BLaER1 (cell line): ENCODE measurements around the gene DNAJB11.

Experiments
- H3K27ac ChIP-seq: shearing (Covaris generic); formaldehyde crosslinking; 2 replicates; pipeline ENCODE4 v1.8.1; 2022
- H3K27me3 ChIP-seq: shearing (Covaris generic); formaldehyde crosslinking; 2 replicates; pipeline ENCODE4 v1.8.1; 2022
- H3K36me3 ChIP-seq: shearing (Covaris generic); formaldehyde crosslinking; 2 replicates; pipeline ENCODE4 v1.8.1; 2022
- H3K4me1 ChIP-seq: shearing (Covaris generic); formaldehyde crosslinking; 2 replicates; pipeline ENCODE4 v1.8.1; 2022
- H3K4me2 ChIP-seq: shearing (Covaris generic); formaldehyde crosslinking; 2 replicates; pipeline ENCODE4 v1.8.1; 2022
- H3K4me3 ChIP-seq: shearing (Covaris generic); formaldehyde crosslinking; 2 replicates; pipeline ENCODE4 v1.8.1; 2022
- H3K9ac ChIP-seq: shearing (Covaris generic); formaldehyde crosslinking; 2 replicates; pipeline ENCODE4 v1.8.1; 2022
- H3K9me3 ChIP-seq: shearing (Covaris generic); formaldehyde crosslinking; 2 replicates; pipeline ENCODE4 v1.8.1; 2022
- H4K20me1 ChIP-seq: shearing (Covaris generic); formaldehyde crosslinking; 2 replicates; pipeline ENCODE4 v1.8.1; 2022
- Cebpa-rat ChIP-seq: shearing (Covaris generic); IDR thresholded peaks from 2 replicates; pipeline ENCODE4 v1.8.1; 2022

Gene DNAJB11

GRCh38 chr3:186570096-186570940 is at the start of gene DNAJB11:
Gene DNAJB11 (plus strand): TSS chr3:186570720. CDS start chr3:186570898, 178 bp downstream.
- Histone ChIP-seq H3K4me2 (peak within 1 kb of the TSS; percentile 96), H3K27me3 (no peaks in the 10 kb centered on the region), H4K20me1 (peaks cover 5% of the 10 kb centered on the region; the same call in 1 of the 2 replicates), H3K36me3 (peaks cover 34% of the 10 kb centered on the region), H3K27ac (peak within 1 kb of the TSS; percentile 92), H3K4me3 (peak within 1 kb of the TSS; percentile 89), H3K9ac (peak within 1 kb of the TSS; percentile 92), H3K9me3 (no peaks in the 10 kb centered on the region), H3K4me1 (peaks cover 44% of the 10 kb centered on the region)
- no peak; the same call in 1 of the 2 replicates for TF ChIP-seq Cebpa-rat

- no peak overlapping the region for H3K9ac ChIP-seq
- H4K20me1 ChIP-seq, result no peaks in the 10 kb centered on the region
- no peak overlapping the region for H3K4me3 ChIP-seq
- peak overlapping the region; percentile 49 for H3K4me2 ChIP-seq
- no peaks in the 10 kb centered on the region for H3K36me3 ChIP-seq
- H3K27ac ChIP-seq, result no peak overlapping the region
- H3K4me1 ChIP-seq, result peaks cover 54% of the 10 kb centered on the region
- no peak for TF ChIP-seq Cebpa-rat
- H3K27me3 ChIP-seq, result no peaks in the 10 kb centered on the region
- peaks cover 10% of the 10 kb centered on the region for H3K9me3 ChIP-seq
Observed at GRCh38 chr3:186520957-186521842, 49.3 kb upstream of the DNAJB11 start.

DNA sequence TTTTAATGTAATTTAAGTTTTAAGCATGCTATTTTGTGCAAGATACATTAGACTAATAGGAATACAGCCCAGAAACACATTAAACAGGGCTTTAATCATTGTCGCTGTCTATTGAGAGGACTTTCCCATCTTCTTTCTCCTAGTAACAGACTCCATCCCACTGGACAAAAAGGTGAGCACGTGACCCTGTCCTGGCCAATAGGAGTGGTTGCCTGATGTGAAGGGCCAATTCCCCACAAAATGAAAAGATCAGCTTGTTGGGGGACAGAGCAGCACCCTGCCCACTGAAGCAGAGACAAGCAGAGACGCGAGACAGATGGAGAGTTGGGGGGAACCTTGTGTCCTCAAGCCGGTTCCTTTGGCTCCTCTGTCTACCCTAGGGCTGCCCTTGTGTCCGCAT is 47.5 kb upstream of the DNAJB11 start:
- H3K9me3 ChIP-seq, result peaks cover under 1% of the 10 kb centered on the region; the same call in 1 of the 2 replicates
- peaks cover 52% of the 10 kb centered on the region for H3K4me1 ChIP-seq
- H4K20me1 ChIP-seq, result no peaks in the 10 kb centered on the region

GRCh38 chr3:186523434-186523833 is 47.1 kb upstream of the DNAJB11 start:
- peaks cover 48% of the 10 kb centered on the region for H3K4me1 ChIP-seq
- no peak overlapping the region for H3K27ac ChIP-seq
- H3K9me3 ChIP-seq, result peaks cover 4% of the 10 kb centered on the region; the same call in 1 of the 2 replicates
- H3K4me2 ChIP-seq, result no peak overlapping the region
- no peaks in the 10 kb centered on the region for H3K36me3 ChIP-seq
- H3K9ac ChIP-seq, result no peak overlapping the region
- H3K4me3 ChIP-seq, result no peak overlapping the region
- no peaks in the 10 kb centered on the region for H3K27me3 ChIP-seq
- H4K20me1 ChIP-seq, result no peaks in the 10 kb centered on the region
- no peak for TF ChIP-seq Cebpa-rat

More for the DNA sequence above, 47.5 kb upstream of the DNAJB11 start:
- H3K9ac ChIP-seq, result no peak overlapping the region
- no peak for TF ChIP-seq Cebpa-rat
- H3K27ac ChIP-seq, result no peak overlapping the region
- H3K4me2 ChIP-seq, result no peak overlapping the region
- H3K27me3 ChIP-seq, result no peaks in the 10 kb centered on the region
- no peak overlapping the region for H3K4me3 ChIP-seq
- no peaks in the 10 kb centered on the region for H3K36me3 ChIP-seq

DNA sequence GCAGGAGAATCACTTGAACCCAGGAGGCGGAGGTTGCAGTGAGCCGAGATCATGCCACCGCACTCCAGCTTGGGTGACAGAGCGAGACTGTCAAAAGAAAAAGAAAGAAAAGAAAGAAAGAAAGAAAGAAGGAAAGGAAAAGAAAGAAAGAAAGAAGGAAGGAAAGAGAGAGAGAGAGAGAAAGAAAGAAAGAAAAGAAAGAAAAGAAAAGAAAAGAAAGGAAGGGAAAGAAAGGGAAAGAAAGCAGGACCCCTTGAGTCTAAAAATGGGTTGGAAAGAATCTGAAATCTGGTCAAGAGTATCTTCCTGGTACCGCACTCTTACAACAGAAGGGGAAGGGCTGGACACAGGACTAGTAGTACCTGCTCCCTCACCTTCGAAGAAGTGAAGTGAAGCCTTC is 45.9 kb upstream of the DNAJB11 start:
- Histone ChIP-seq H3K36me3 (no peaks in the 10 kb centered on the region), H3K9me3 (peaks cover 4% of the 10 kb centered on the region; the same call in 1 of the 2 replicates), H3K4me1 (peaks cover 48% of the 10 kb centered on the region), H4K20me1 (no peaks in the 10 kb centered on the region), H3K9ac (no peak overlapping the region), H3K27ac (no peak overlapping the region), H3K27me3 (no peaks in the 10 kb centered on the region), H3K4me2 (no peak overlapping the region), H3K4me3 (no peak overlapping the region)
- TF ChIP-seq Cebpa-rat, result no peak

GRCh38 chr3:186525369-186526255 is 44.9 kb upstream of the DNAJB11 start:
- no peak overlapping the region for H3K9ac ChIP-seq
- H3K36me3 ChIP-seq, result no peaks in the 10 kb centered on the region
- peak overlapping the region; percentile 51 for H3K4me2 ChIP-seq
- peaks cover 4% of the 10 kb centered on the region; the same call in 1 of the 2 replicates for H3K9me3 ChIP-seq
- H3K4me3 ChIP-seq, result no peak overlapping the region
- H3K4me1 ChIP-seq, result peaks cover 54% of the 10 kb centered on the region
- TF ChIP-seq Cebpa-rat, result no peak
- H3K27ac ChIP-seq, result no peak overlapping the region
- no peaks in the 10 kb centered on the region for H4K20me1 ChIP-seq
- no peaks in the 10 kb centered on the region for H3K27me3 ChIP-seq

GRCh38 chr3:186526256-186526606 is 44.3 kb upstream of the DNAJB11 start:
- Histone ChIP-seq H3K4me1 (peaks cover 53% of the 10 kb centered on the region), H3K27me3 (no peaks in the 10 kb centered on the region), H3K4me2 (peak overlapping the region; percentile 51), H3K9me3 (peaks cover 4% of the 10 kb centered on the region; the same call in 1 of the 2 replicates), H3K36me3 (no peaks in the 10 kb centered on the region), H3K9ac (no peak overlapping the region), H3K27ac (no peak overlapping the region), H4K20me1 (no peaks in the 10 kb centered on the region), H3K4me3 (no peak overlapping the region)
- no peak for TF ChIP-seq Cebpa-rat

- Histone ChIP-seq H3K4me1 (peaks cover 50% of the 10 kb centered on the region), H3K27ac (peak overlapping the region; percentile 60), H3K4me3 (no peak overlapping the region), H3K9me3 (peaks cover 4% of the 10 kb centered on the region; the same call in 1 of the 2 replicates), H3K9ac (no peak overlapping the region), H3K36me3 (no peaks in the 10 kb centered on the region), H3K4me2 (peak overlapping the region; percentile 60), H4K20me1 (no peaks in the 10 kb centered on the region), H3K27me3 (no peaks in the 10 kb centered on the region)
- TF ChIP-seq Cebpa-rat, result no peak
Observed at GRCh38 chr3:186529201-186529999, 41.1 kb upstream of the DNAJB11 start.
